Measurements from ENCODE around the gene FAP. TPM values are rescaled to one million over a fixed set of nuclear protein-coding genes. Genes with fewer than 3 reads are reported as not detected.

Gene FAP
- total and polyA plus RNA-seq, 2 of the 4 experiments (the other 2 are of a cell fraction), result 71.0 to 95.0 TPM

DNA sequence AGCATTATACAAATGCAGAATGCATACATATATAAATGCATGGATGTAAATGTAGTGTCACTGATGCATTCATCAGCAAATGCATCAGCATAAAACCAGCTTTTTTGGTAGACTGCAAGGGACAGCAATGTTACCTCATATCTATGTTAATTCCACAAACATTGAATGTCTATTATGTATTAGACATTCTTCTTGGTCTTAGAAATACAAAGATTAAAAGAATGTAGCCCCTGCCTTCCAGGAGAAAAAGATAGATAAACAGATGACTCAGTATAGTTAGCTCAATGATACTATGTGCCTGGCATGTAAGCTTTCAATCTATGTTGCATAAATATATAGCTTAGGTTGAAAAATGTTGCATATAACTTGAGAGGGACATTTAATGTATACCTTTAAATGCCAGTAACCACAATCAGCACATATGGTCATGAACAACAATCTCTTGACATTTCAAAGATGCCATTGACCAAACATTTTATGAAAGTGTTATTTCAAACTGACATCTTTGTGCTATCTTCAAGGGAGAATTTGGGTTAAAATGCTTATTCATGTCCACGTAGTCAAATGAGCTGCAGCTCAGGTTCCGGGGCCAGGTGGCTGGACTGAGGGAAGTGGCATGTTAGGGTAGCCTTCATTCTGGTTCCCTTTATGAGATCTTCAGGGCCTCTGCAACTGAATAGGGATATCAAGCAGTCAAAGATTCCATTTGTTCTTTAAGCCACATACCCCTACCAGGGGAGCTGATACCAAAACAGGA, 46.0 kb downstream of the FAP start:
- Histone ChIP-seq H3K14ac (replicated peaks; ENCODE audit: low read depth, low read length) (peak overlapping the region; percentile 41), H3K18ac (ENCODE audit: low read depth, low read length) (peak overlapping the region; percentile 94), H4K8ac (ENCODE audit: low read depth in 2 of 2, low read length in 2 of 2) (peak overlapping the region; percentile 10 to 84), H4K91ac (ENCODE audit: insufficient read depth, low read depth, low read length) (peak overlapping the region; percentile 94), H3K4me3 (ENCODE audit: insufficient read depth, low read depth, low read length) (no peak overlapping the region), H2AK9ac (replicated peaks; ENCODE audit: low read depth, low read length, poor library complexity) (peak overlapping the region; percentile 49), H3K9ac (ENCODE audit: low read depth, low read length) (peak overlapping the region; percentile 16; the same call in 1 of the 2 replicates), H3K56ac (ENCODE audit: extremely low read depth, insufficient read depth, low read length) (peak overlapping the region; percentile 96), H3K4ac (ENCODE audit: low read depth, low read length) (peak overlapping the region; percentile 86), H3K79me1 (ENCODE audit: low read depth in 1 of 2, low read length in 2 of 2) (peaks cover 0 to 18% of the 10 kb centered on the region in 2 experiments; a peak in 3 of 4 replicates), H3K27ac (ENCODE audit: insufficient read depth, low read length) (peak overlapping the region; percentile 89), H3K4me2 (ENCODE audit: low read depth, low read length) (peak overlapping the region; percentile 54), H3K9me1 (ENCODE audit: insufficient read depth, low read length) (peaks cover 18% of the 10 kb centered on the region), H2BK15ac (ENCODE audit: low read depth, low read length) (peak overlapping the region; percentile 41; the same call in 1 of the 3 replicates), H2BK20ac (ENCODE audit: low read depth, low read length) (peak overlapping the region; percentile 95), H3K9me3 (ENCODE audit: control insufficient read depth, insufficient read depth, low read length) (no peaks in the 10 kb centered on the region), H2AK5ac (ENCODE audit: low read depth, low read length) (peak overlapping the region; percentile 78; the same call in 1 of the 2 replicates), H3K4me1 (ENCODE audit: control insufficient read depth, insufficient read depth, low read length) (peaks cover 21% of the 10 kb centered on the region), H3K23ac (ENCODE audit: low read depth, low read length) (peak overlapping the region; percentile 67; the same call in 1 of the 2 replicates), H4K5ac (ENCODE audit: low read depth, low read length) (peak overlapping the region; percentile 89), H2BK5ac (ENCODE audit: low read depth, low read length, poor library complexity, severe bottlenecking) (peak overlapping the region; percentile 95), H3K27me3 (ENCODE audit: control insufficient read depth, insufficient read depth, low read length) (no peaks in the 10 kb centered on the region), H3K36me3 (ENCODE audit: control insufficient read depth, insufficient read depth, low read length) (peaks cover 19% of the 10 kb centered on the region), H2BK120ac (ENCODE audit: low read depth, low read length) (peak overlapping the region; percentile 93), H2AFZ (replicated peaks; ENCODE audit: low read length, poor library complexity) (no peak overlapping the region), H4K20me1 (ENCODE audit: insufficient read depth, low read length) (peaks cover 7% of the 10 kb centered on the region; the same call in 1 of the 2 replicates)
- in situ Hi-C loops (cut with MboI; ENCODE audit: low sequenced_read_pairs) (no loop called here), dilution Hi-C loops (cut with HindIII; ENCODE audit: low sequenced_read_pairs, unreplicated experiment) (no loop called here), intact Hi-C loops (cut with micrococcal nuclease) (loop anchor here (5.0 kb wide), 1 partner anchor 45 kb away; the partner anchor contains the start of gene FAP)
- ATAC-seq (ENCODE audit: low read depth) (peak; percentile 82), DNase-seq (peak; percentile 89)
- WGBS, 2 experiments (ENCODE audit: extremely low coverage in 2 of 2, insufficient read length in 1 of 2), result no CpG with 5 or more reads among the region's 2 CpGs
- ChIA-PET CTCF (interaction anchor here (0.9 kb wide), 1 partner anchor 10 kb away, joined by 3 read pairs; no protein-coding TSS in a partner anchor), POLR2A (ENCODE audit: unreplicated experiment) (interaction anchor here (0.6 to 0.9 kb wide), 2 partner anchors 8 to 45 kb away, joined by 3 to 7 read pairs; no protein-coding TSS in a partner anchor)
- no TSS peak for BruUV-seq (replicated peaks)
- no peak; the same call in 1 of the 2 replicates for TF ChIP-seq MAFK (IDR thresholded peaks at IDR 0.05; ENCODE audit: low read depth, low read length)
- TF ChIP-seq RFX5 (IDR thresholded peaks at IDR 0.05; ENCODE audit: low read depth, low read length), result no peak
- TF ChIP-seq MXI1 (IDR thresholded peaks at IDR 0.05; ENCODE audit: borderline replicate concordance, low read depth, low read length), result no peak
- TF ChIP-seq BHLHE40 (IDR thresholded peaks at IDR 0.05; ENCODE audit: low read depth, low read length), result no peak
- no peak for TF ChIP-seq SMC3 (IDR thresholded peaks at IDR 0.05; ENCODE audit: low read depth, low read length)
- TF ChIP-seq, protein P1, sequence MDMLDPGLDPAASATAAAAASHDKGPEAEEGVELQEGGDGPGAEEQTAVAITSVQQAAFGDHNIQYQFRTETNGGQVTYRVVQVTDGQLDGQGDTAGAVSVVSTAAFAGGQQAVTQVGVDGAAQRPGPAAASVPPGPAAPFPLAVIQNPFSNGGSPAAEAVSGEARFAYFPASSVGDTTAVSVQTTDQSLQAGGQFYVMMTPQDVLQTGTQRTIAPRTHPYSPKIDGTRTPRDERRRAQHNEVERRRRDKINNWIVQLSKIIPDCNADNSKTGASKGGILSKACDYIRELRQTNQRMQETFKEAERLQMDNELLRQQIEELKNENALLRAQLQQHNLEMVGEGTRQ (IDR thresholded peaks at IDR 0.05; ENCODE audit: low read depth, low read length), result no peak
- TF ChIP-seq NFE2L2 (IDR thresholded peaks at IDR 0.05; ENCODE audit: low read depth, low read length), result peak; percentile 68
- TF ChIP-seq CEBPB (IDR thresholded peaks at IDR 0.05; ENCODE audit: low read depth, low read length), result peak; percentile 59
- no peak for TF ChIP-seq CTCF (conservative IDR thresholded peaks at IDR 0.05; ENCODE audit: low read depth, low read length)
- TF ChIP-seq, protein P2, sequence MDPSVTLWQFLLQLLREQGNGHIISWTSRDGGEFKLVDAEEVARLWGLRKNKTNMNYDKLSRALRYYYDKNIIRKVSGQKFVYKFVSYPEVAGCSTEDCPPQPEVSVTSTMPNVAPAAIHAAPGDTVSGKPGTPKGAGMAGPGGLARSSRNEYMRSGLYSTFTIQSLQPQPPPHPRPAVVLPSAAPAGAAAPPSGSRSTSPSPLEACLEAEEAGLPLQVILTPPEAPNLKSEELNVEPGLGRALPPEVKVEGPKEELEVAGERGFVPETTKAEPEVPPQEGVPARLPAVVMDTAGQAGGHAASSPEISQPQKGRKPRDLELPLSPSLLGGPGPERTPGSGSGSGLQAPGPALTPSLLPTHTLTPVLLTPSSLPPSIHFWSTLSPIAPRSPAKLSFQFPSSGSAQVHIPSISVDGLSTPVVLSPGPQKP (IDR thresholded peaks at IDR 0.05; ENCODE audit: borderline replicate concordance, low read depth, low read length), result no peak
- no peak for TF ChIP-seq RCOR1 (IDR thresholded peaks at IDR 0.05; ENCODE audit: insufficient replicate concordance, low read length)
- no peak for TF ChIP-seq RAD21 (IDR thresholded peaks at IDR 0.05; ENCODE audit: low read length)
- no peak for TF ChIP-seq CHD1 (IDR thresholded peaks at IDR 0.05; ENCODE audit: low read depth, low read length)

Measured in IMR-90 (cell line).